Heart left ventricle (tissue), 13 donors: ENCODE measurements around the gene KRTAP10-7.
"Not testable (repeated sequence)": the region's sequence is repeated elsewhere in the genome, so short reads cannot be mapped to it uniquely, and the experiment has no call there.

Experiments
- POLR2A ChIP-seq, 2 donors: fragments of 450-650 bp; IDR thresholded peaks; one replicate each; pipeline ENCODE4 v1.6.1; 2017; ENCODE audit warnings: antibody characterized with exemption in 2 of 2, mild to moderate bottlenecking in 2 of 2, moderate library complexity in 2 of 2
- TF ChIP-seq, protein P1 (sequence below), 12 donors: fragments of 200-600 bp; sonication (generic) in 4 of 12; IDR thresholded peaks; one replicate each; pipeline versions ENCODE4 v1.5.0 to v1.8.0; 2018 to 2022; ENCODE audit warnings: antibody characterized with exemption in 12 of 12, mild to moderate bottlenecking in 5 of 12
- donor health status: ischemic (EF 13 %, LVEDD 7.1; RV severe dilation, severe dysfunction).
- donor health status: DM: no; HTN: yes; CAD: no.
- donor health status: DM: no; HTN: no; CAD: no.
- donor health status: ischemic (EF 25% LVEDD 6.9; RV normal size, moderate dysfunction).
- donor health status: ischemic (EF 25% LVEDD 5.7; RV mildly dilated, moderate dysfunction).
- donor health status: ischemic (EF 35%, LVEDD 5.7; RV mildly dilated, moderate dysfunction).
- donor health status: nonischemic (EF 11% LVEDD 7.7; RV severe dilation, severe dysfunction).
- donor health status: DM: yes; HTN: yes; CAD: no.
- donor health status: PGD.
- donor health status: ischemic (EF 29% LVEDD 5.4; RV normal size, mild dysfunction).
- donor health status: nonischemic (EF 23%, LVEDD 6.1; RV moderate dilation, normal function).

DNA sequence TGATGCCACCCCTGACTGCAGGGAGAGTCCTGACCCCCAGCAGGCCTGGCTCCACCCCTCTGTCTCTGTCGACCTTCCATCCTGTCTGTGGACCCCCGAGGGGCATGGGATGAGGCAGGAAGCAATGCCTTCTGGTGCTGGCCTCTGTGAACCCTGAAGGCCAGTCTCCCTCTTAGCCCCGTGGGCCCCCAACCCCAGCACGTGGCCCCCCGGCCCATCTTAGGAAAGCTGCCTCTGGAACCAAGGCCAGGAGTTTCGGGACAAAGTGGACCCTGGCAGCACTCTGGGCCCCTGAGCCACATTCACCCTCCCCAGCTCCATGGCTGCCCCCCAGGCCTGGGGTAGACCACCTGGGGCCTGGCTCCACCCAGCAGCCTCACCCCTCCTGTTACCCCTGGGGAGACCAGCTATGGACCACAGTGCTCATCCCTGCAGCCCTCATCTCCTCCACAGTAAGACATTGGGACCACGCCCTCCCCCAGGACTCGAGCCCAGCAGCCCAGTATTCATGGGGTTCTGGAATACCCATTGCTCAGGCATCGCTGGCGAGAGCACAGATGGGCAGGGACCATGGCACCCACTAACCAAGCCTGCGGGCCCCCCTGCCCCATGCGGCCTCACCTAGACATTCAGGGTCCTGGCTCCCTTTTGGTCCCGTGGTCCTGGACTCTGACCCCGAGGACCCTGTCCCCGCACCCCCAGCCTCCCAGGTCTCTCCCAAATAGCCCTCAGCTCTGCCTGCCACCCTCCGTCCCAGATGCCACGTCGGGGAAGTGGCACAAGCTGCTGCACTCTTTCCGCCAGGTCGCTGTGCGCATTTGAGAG lies 38.3 kb downstream of the KRTAP10-7 start:
- not testable (repeated sequence) for TF ChIP-seq POLR2A (IDR thresholded peaks at IDR 0.05)
- TF ChIP-seq, protein P1, sequence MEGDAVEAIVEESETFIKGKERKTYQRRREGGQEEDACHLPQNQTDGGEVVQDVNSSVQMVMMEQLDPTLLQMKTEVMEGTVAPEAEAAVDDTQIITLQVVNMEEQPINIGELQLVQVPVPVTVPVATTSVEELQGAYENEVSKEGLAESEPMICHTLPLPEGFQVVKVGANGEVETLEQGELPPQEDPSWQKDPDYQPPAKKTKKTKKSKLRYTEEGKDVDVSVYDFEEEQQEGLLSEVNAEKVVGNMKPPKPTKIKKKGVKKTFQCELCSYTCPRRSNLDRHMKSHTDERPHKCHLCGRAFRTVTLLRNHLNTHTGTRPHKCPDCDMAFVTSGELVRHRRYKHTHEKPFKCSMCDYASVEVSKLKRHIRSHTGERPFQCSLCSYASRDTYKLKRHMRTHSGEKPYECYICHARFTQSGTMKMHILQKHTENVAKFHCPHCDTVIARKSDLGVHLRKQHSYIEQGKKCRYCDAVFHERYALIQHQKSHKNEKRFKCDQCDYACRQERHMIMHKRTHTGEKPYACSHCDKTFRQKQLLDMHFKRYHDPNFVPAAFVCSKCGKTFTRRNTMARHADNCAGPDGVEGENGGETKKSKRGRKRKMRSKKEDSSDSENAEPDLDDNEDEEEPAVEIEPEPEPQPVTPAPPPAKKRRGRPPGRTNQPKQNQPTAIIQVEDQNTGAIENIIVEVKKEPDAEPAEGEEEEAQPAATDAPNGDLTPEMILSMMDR (IDR thresholded peaks at IDR 0.05) = not testable (repeated sequence)
